ENCODE results near the gene ANAPC16. TPM values are rescaled to one million over a fixed set of nuclear protein-coding genes. Genes with fewer than 3 reads are reported as not detected.

Gene ANAPC16
- total RNA-seq, 1 experiment from 2014 or later = 144 TPM

GRCh38 chr10:72251635-72252034, 35.8 kb downstream of the ANAPC16 start:
- intact Hi-C loops (cut with micrococcal nuclease; ENCODE audit: unreplicated experiment) = no loop called here
- CTCF ChIA-PET = no interaction called here
- H3K36me3 ChIP-seq (ENCODE audit: control insufficient read depth, insufficient read depth, low read length) = no peaks in the 10 kb centered on the region
- no peaks in the 10 kb centered on the region for H3K9me3 Mint-ChIP-seq (ENCODE audit: unreplicated experiment)
- H3K27ac Mint-ChIP-seq (ENCODE audit: unreplicated experiment) = peak overlapping the region; percentile 32
- no peaks in the 10 kb centered on the region for H3K36me3 Mint-ChIP-seq (ENCODE audit: insufficient read depth, unreplicated experiment)
- no peak for DNase-seq
- H3K27me3 Mint-ChIP-seq (ENCODE audit: insufficient read depth, unreplicated experiment) = no peaks in the 10 kb centered on the region
- H3K4me3 Mint-ChIP-seq (ENCODE audit: unreplicated experiment) = no peak overlapping the region
- H3K4me1 ChIP-seq = peaks cover 13% of the 10 kb centered on the region
- no peak overlapping the region for H3K4me3 ChIP-seq (ENCODE audit: low read depth, low read length)
- peaks cover 8% of the 10 kb centered on the region for H3K4me1 Mint-ChIP-seq (ENCODE audit: low read depth, unreplicated experiment)
- TF ChIP-seq, protein P1, sequence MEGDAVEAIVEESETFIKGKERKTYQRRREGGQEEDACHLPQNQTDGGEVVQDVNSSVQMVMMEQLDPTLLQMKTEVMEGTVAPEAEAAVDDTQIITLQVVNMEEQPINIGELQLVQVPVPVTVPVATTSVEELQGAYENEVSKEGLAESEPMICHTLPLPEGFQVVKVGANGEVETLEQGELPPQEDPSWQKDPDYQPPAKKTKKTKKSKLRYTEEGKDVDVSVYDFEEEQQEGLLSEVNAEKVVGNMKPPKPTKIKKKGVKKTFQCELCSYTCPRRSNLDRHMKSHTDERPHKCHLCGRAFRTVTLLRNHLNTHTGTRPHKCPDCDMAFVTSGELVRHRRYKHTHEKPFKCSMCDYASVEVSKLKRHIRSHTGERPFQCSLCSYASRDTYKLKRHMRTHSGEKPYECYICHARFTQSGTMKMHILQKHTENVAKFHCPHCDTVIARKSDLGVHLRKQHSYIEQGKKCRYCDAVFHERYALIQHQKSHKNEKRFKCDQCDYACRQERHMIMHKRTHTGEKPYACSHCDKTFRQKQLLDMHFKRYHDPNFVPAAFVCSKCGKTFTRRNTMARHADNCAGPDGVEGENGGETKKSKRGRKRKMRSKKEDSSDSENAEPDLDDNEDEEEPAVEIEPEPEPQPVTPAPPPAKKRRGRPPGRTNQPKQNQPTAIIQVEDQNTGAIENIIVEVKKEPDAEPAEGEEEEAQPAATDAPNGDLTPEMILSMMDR (IDR thresholded peaks at IDR 0.05; ENCODE audit: insufficient read depth in 1 of 2, low read depth in 1 of 2, low read length in 1 of 2, severe bottlenecking in 1 of 2, unreplicated experiment in 1 of 2) = no peak
- no peaks in the 10 kb centered on the region for H3K27me3 ChIP-seq (replicated peaks; ENCODE audit: control insufficient read depth, insufficient read depth, low read length)
- BruUV-seq (replicated peaks) = no TSS peak
- H3K9me3 ChIP-seq = no peaks in the 10 kb centered on the region
- POLR2A ChIA-PET = interaction anchor here (0.5 to 0.7 kb wide), 2 partner anchors 9 to 22 kb away, joined by 3 to 7 read pairs; partner anchors contain the start of gene DDIT4

- H3K27me3 Mint-ChIP-seq (ENCODE audit: insufficient read depth, unreplicated experiment) = no peaks in the 10 kb centered on the region
- peaks cover 13% of the 10 kb centered on the region for H3K4me1 ChIP-seq
- POLR2A ChIA-PET = interaction anchor here (0.5 kb wide), 2 partner anchors 10 to 68 kb away, joined by 3 to 8 read pairs; no protein-coding TSS in a partner anchor
Measured at GRCh38 chr10:72252972-72253371, 37.2 kb downstream of the ANAPC16 start.

DNA sequence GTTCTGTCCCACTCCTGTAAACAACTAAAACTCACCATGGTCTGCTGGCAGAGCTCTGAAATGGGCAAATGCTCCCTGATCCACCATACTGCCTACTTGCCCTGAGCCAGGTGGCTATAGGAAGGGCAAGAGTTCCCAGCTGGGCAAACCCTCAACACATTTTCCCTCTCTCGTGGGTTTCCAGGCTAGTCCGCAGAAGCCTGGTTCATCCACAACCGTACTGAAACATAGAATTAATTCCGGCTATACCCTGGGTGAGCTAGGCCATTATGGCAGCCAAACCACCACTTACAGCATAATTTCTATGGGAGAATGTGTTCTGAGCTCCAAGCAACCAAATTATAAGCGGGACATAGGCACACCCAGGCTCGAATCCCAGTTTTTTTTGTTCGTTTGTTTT, 37.8 kb downstream of the ANAPC16 start:
- DNase-seq = no peak
- intact Hi-C loops (cut with micrococcal nuclease; ENCODE audit: unreplicated experiment) = no loop called here
- H3K4me1 ChIP-seq = peaks cover 12% of the 10 kb centered on the region
- no peaks in the 10 kb centered on the region for H3K36me3 Mint-ChIP-seq (ENCODE audit: insufficient read depth, unreplicated experiment)
- H3K9me3 Mint-ChIP-seq (ENCODE audit: unreplicated experiment) = no peaks in the 10 kb centered on the region
- no peak overlapping the region for H3K4me3 Mint-ChIP-seq (ENCODE audit: unreplicated experiment)
- no TSS peak for BruUV-seq (replicated peaks)
- H3K4me1 Mint-ChIP-seq (ENCODE audit: low read depth, unreplicated experiment) = peaks cover 11% of the 10 kb centered on the region
- ChIA-PET CTCF (no interaction called here), POLR2A (interaction anchor here (0.5 to 0.6 kb wide), 2 partner anchors 67 to 403 kb away, joined by 3 read pairs; partner anchors contain the start of gene PSAP)
- peak overlapping the region; percentile 15 for H3K27ac Mint-ChIP-seq (ENCODE audit: unreplicated experiment)
- no peak overlapping the region for H3K4me3 ChIP-seq (ENCODE audit: low read depth, low read length)
- TF ChIP-seq, protein P1 (IDR thresholded peaks at IDR 0.05; ENCODE audit: insufficient read depth in 1 of 2, low read depth in 1 of 2, low read length in 1 of 2, severe bottlenecking in 1 of 2, unreplicated experiment in 1 of 2) = no peak
- no peaks in the 10 kb centered on the region for H3K9me3 ChIP-seq
- H3K27me3 Mint-ChIP-seq (ENCODE audit: insufficient read depth, unreplicated experiment) = no peaks in the 10 kb centered on the region
- no peaks in the 10 kb centered on the region for H3K36me3 ChIP-seq (ENCODE audit: control insufficient read depth, insufficient read depth, low read length)
- no peaks in the 10 kb centered on the region for H3K27me3 ChIP-seq (replicated peaks; ENCODE audit: control insufficient read depth, insufficient read depth, low read length)

More at GRCh38 chr10:72252972-72253371, 37.2 kb downstream of the ANAPC16 start:
- no peak for DNase-seq
- Mint-ChIP-seq H3K27ac (ENCODE audit: unreplicated experiment) (peak overlapping the region; percentile 15), H3K4me3 (ENCODE audit: unreplicated experiment) (no peak overlapping the region), H3K4me1 (ENCODE audit: low read depth, unreplicated experiment) (peaks cover 8% of the 10 kb centered on the region), H3K36me3 (ENCODE audit: insufficient read depth, unreplicated experiment) (no peaks in the 10 kb centered on the region), H3K9me3 (ENCODE audit: unreplicated experiment) (no peaks in the 10 kb centered on the region)
- intact Hi-C loops (cut with micrococcal nuclease; ENCODE audit: unreplicated experiment) = no loop called here
- no TSS peak for BruUV-seq (replicated peaks)
- no peaks in the 10 kb centered on the region for H3K27me3 ChIP-seq (replicated peaks; ENCODE audit: control insufficient read depth, insufficient read depth, low read length)
- TF ChIP-seq, protein P1 (IDR thresholded peaks at IDR 0.05; ENCODE audit: insufficient read depth in 1 of 2, low read depth in 1 of 2, low read length in 1 of 2, severe bottlenecking in 1 of 2, unreplicated experiment in 1 of 2) = no peak
- no peaks in the 10 kb centered on the region for H3K36me3 ChIP-seq (ENCODE audit: control insufficient read depth, insufficient read depth, low read length)
- no peak overlapping the region for H3K4me3 ChIP-seq (ENCODE audit: low read depth, low read length)
- CTCF ChIA-PET = no interaction called here
- no peaks in the 10 kb centered on the region for H3K9me3 ChIP-seq
